Subcutaneous adipose tissue (tissue), 4 donors: ENCODE results near the gene NCK2. TPM values are rescaled to one million over a fixed set of nuclear protein-coding genes. Genes with fewer than 3 reads are reported as not detected.

ENCODE experiments used
- CTCF ChIP-seq: fragments of 450-650 bp; IDR thresholded peaks from one replicate; pipeline ENCODE4 v1.5.1; 2016; ENCODE audit warnings: low read depth, mild to moderate bottlenecking, control low read depth, antibody characterized with exemption, moderate library complexity
- total RNA-seq, 4 donors: library from RNA; depleted of rRNA; stranded (reverse); fragments of >200 nt; gene quantifications; one replicate each; pipeline ENCODE4 v1.1.0, GENCODE V29; 2016

The NCK2 gene
- total RNA-seq, 4 donors from 2014 or later = 24.3 to 35.2 (median 27.0) TPM

GRCh38 chr2:105725388-105725787, 19.3 kb upstream of the NCK2 start:
- no peak for TF ChIP-seq CTCF

- no peak for TF ChIP-seq CTCF
Observed at GRCh38 chr2:105730170-105730569, 14.5 kb upstream of the NCK2 start.

- TF ChIP-seq CTCF = no peak
Observed at GRCh38 chr2:105731511-105731910, 13.2 kb upstream of the NCK2 start.

GRCh38 chr2:105732101-105732500, 12.6 kb upstream of the NCK2 start:
- TF ChIP-seq CTCF = no peak

GRCh38 chr2:105732955-105733607, 11.6 kb upstream of the NCK2 start:
- no peak for TF ChIP-seq CTCF

GRCh38 chr2:105733875-105734274, 10.8 kb upstream of the NCK2 start:
- TF ChIP-seq CTCF = no peak

- TF ChIP-seq CTCF = no peak
Observed at GRCh38 chr2:105734762-105735538, 9.8 kb upstream of the NCK2 start.
